ENCODE data around the gene CHCHD6.

The CHCHD6 gene

GRCh38 chr3:127005864-127006500 lies 301.9 kb downstream of the CHCHD6 start:
- 90 to 95% methylated on average over 15 to 17 of the region's 17 CpGs for WGBS, 2 experiments (ENCODE audit: insufficient coverage in 2 of 2)
- Histone ChIP-seq H3K4me1 (ENCODE audit: control insufficient read depth, insufficient read depth, low read length, poor library complexity, severe bottlenecking) (peaks cover 27% of the 10 kb centered on the region), H3K36me3 (ENCODE audit: control insufficient read depth, insufficient read depth, low read length) (peaks cover 33% of the 10 kb centered on the region), H3K4me3 (ENCODE audit: extremely low read depth, insufficient read depth, low read length, poor library complexity, severe bottlenecking) (no peak overlapping the region), H3K27ac (ENCODE audit: low read depth, low read length, severe bottlenecking) (no peak overlapping the region), H3K9me3 (ENCODE audit: control insufficient read depth, low read length) (no peaks in the 10 kb centered on the region)

GRCh38 chr3:127006781-127007436 lies 302.9 kb downstream of the CHCHD6 start:
- WGBS, 2 experiments (ENCODE audit: insufficient coverage in 2 of 2): 89 to 97% methylated on average over 3 to 7 of the region's 8 CpGs
- Histone ChIP-seq H3K36me3 (ENCODE audit: control insufficient read depth, insufficient read depth, low read length) (peaks cover 40% of the 10 kb centered on the region), H3K4me1 (ENCODE audit: control insufficient read depth, insufficient read depth, low read length, poor library complexity, severe bottlenecking) (peaks cover 18% of the 10 kb centered on the region), H3K27ac (ENCODE audit: low read depth, low read length, severe bottlenecking) (no peak overlapping the region), H3K4me3 (ENCODE audit: extremely low read depth, insufficient read depth, low read length, poor library complexity, severe bottlenecking) (no peak overlapping the region), H3K9me3 (ENCODE audit: control insufficient read depth, low read length) (no peaks in the 10 kb centered on the region)

GRCh38 chr3:127008236-127008635 lies 304.2 kb downstream of the CHCHD6 start:
- Histone ChIP-seq H3K4me1 (ENCODE audit: control insufficient read depth, insufficient read depth, low read length, poor library complexity, severe bottlenecking) (peaks cover 6% of the 10 kb centered on the region), H3K4me3 (ENCODE audit: extremely low read depth, insufficient read depth, low read length, poor library complexity, severe bottlenecking) (no peak overlapping the region), H3K9me3 (ENCODE audit: control insufficient read depth, low read length) (no peaks in the 10 kb centered on the region), H3K36me3 (ENCODE audit: control insufficient read depth, insufficient read depth, low read length) (peaks cover 49% of the 10 kb centered on the region), H3K27ac (ENCODE audit: low read depth, low read length, severe bottlenecking) (no peak overlapping the region)
- WGBS, 2 experiments (ENCODE audit: insufficient coverage in 2 of 2): 90 to 96% methylated on average over 7 to 10 of the region's 10 CpGs

- 87 to 98% methylated on average over 6 of the region's 10 CpGs for WGBS, 2 experiments (ENCODE audit: insufficient coverage in 2 of 2)
- no peak overlapping the region for H3K4me3 ChIP-seq (ENCODE audit: extremely low read depth, insufficient read depth, low read length, poor library complexity, severe bottlenecking)
- peaks cover 6% of the 10 kb centered on the region for H3K4me1 ChIP-seq (ENCODE audit: control insufficient read depth, insufficient read depth, low read length, poor library complexity, severe bottlenecking)
- H3K27ac ChIP-seq (ENCODE audit: low read depth, low read length, severe bottlenecking): no peak overlapping the region
- no peaks in the 10 kb centered on the region for H3K9me3 ChIP-seq (ENCODE audit: control insufficient read depth, low read length)
- H3K36me3 ChIP-seq (ENCODE audit: control insufficient read depth, insufficient read depth, low read length): peaks cover 59% of the 10 kb centered on the region
Measured at GRCh38 chr3:127009531-127009930, 305.5 kb downstream of the CHCHD6 start.
